DMS53 treated with DMSO at 0.1 percent for 48 hours (cell line): ENCODE measurements around the gene GMCL1.
A peak's percentile ranks its signal among the peaks of the same experiment; 100 is the strongest.
"Not testable (repeated sequence)": the region's sequence is repeated elsewhere in the genome, so short reads cannot be mapped to it uniquely, and the experiment has no call there.

Experiments
- DNase-seq: peaks from one replicate; lab custom pipeline; 2025; ENCODE audit not compliant: unreplicated experiment; lab: John Stamatoyannopoulos, UW

Gene GMCL1

GRCh38 chr2:69807821-69808540 is 21.5 kb upstream of the GMCL1 start:
- no peak for DNase-seq

GRCh38 chr2:69810550-69810949 is 18.9 kb upstream of the GMCL1 start:
- DNase-seq, result no peak

- DNase-seq, result no peak
Observed at GRCh38 chr2:69811018-69811417, 18.4 kb upstream of the GMCL1 start.

- peak; percentile 86 for DNase-seq
Observed at GRCh38 chr2:69811591-69811990, 17.9 kb upstream of the GMCL1 start.

GRCh38 chr2:69815717-69816116 is 13.7 kb upstream of the GMCL1 start:
- DNase-seq, result no peak

- DNase-seq, result peak; percentile 81
Observed at GRCh38 chr2:69816923-69817542, 12.4 kb upstream of the GMCL1 start.

- no peak for DNase-seq
Observed at GRCh38 chr2:69817729-69818501, 11.5 kb upstream of the GMCL1 start.

- DNase-seq, result no peak
Observed at GRCh38 chr2:69827796-69828540, 1.5 kb upstream of the GMCL1 start.

GRCh38 chr2:69828938-69829255 is 563 bp upstream of the GMCL1 start:
- no peak for DNase-seq

GRCh38 chr2:69830045-69830905 is 815 bp downstream of the GMCL1 start:
- DNase-seq, result peak; percentile 21

GRCh38 chr2:69830906-69831241 is 1.4 kb downstream of the GMCL1 start:
- DNase-seq, result not testable (repeated sequence)

- DNase-seq, result no peak
Observed at GRCh38 chr2:69831354-69831905, 2.0 kb downstream of the GMCL1 start.

GRCh38 chr2:69833752-69834151 is 4.3 kb downstream of the GMCL1 start:
- DNase-seq, result no peak

- no peak for DNase-seq
Observed at GRCh38 chr2:69835666-69836065, 6.2 kb downstream of the GMCL1 start.

- DNase-seq, result no peak
Observed at GRCh38 chr2:69836316-69836715, 6.9 kb downstream of the GMCL1 start.

- DNase-seq, result no peak
Observed at GRCh38 chr2:69837533-69837932, 8.1 kb downstream of the GMCL1 start.

GRCh38 chr2:69843993-69844392 is 14.5 kb downstream of the GMCL1 start:
- DNase-seq, result no peak

- no peak for DNase-seq
Observed at GRCh38 chr2:69844560-69844959, 15.1 kb downstream of the GMCL1 start.

- no peak for DNase-seq
Observed at GRCh38 chr2:69846182-69847067, 17.0 kb downstream of the GMCL1 start.
